Posterior cingulate gyrus (tissue), 11 donors: ENCODE data around the gene P2RX6.
A peak's percentile ranks its signal among the peaks of the same experiment; 100 is the strongest.
"Not testable (repeated sequence)": the region's sequence is repeated elsewhere in the genome, so short reads cannot be mapped to it uniquely, and the experiment has no call there.

Experiments
- DNase-seq, 10 donors: peaks; one replicate each; pipeline versions ENCODE4 v3.0.0 to v3.0.0-alpha.2; 2020 to 2021; ENCODE audit warnings: mixed read lengths in 3 of 10
- intact Hi-C: fragments of 100-400 bp; cut with DNase I; formaldehyde crosslinking; loops from one replicate; pipeline ENCODE4 v1.15.1; 2023

P2RX6 gene

DNA sequence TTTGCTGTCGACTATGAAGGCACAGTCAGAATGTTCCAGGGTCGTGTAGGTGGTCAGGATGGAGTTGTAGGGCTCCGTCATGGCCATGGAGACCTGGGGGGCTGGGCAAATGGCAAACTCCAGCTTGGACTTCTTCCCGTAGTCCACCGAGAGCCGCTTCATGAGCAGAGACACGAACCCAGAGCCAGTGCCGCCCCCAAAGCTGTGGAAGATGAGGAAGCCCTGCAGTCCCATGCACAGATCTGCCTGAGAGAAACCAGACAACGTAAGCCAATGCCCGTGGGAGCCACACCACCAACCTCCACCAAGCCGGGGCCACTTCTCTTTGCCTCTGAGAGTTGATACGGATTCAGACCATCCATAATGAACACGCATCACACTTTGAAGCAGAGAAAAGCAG is 5.8 kb upstream of the P2RX6 start:
- intact Hi-C loops, DNase-seq: not testable (repeated sequence)

DNA sequence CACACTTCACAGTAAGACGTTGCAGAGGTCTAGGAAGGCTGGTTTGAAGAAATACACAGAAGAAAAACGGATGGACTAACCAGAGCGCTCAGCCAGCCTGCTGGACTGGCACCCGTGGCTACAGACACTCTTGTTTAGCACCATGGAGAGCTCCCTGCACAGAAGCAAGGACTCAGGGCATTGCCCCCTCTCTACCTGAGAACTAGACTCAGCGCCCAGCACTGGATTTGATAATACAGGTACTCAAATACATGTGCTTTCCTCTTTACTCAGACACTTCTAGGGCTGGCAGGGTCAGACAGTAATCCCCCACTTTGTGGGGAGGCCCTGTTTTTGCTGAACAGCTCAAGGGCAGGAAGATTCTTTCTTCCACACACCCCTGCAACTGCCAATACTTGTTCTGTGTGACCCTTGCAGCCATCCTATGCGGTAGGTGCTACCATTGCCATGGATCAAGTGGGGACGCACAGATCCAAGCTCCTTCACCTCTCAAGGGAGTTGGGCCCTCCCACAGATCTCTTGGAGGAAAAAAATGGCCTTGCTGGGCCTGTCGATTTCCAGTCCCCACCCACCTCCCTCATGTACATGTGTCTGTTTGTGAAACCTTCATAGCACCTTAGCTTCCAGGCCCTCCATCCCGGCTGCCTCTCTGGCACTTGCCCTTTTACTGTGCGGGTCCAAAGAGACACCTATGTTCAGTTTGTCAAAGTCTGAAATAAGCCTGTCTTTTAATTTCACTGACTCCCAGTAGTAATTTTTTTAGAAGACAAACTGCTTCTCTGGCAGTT is 5.1 kb upstream of the P2RX6 start:
- intact Hi-C loops = no loop called here
- peak in 1 of 10 donors; percentile 45 for DNase-seq

DNA sequence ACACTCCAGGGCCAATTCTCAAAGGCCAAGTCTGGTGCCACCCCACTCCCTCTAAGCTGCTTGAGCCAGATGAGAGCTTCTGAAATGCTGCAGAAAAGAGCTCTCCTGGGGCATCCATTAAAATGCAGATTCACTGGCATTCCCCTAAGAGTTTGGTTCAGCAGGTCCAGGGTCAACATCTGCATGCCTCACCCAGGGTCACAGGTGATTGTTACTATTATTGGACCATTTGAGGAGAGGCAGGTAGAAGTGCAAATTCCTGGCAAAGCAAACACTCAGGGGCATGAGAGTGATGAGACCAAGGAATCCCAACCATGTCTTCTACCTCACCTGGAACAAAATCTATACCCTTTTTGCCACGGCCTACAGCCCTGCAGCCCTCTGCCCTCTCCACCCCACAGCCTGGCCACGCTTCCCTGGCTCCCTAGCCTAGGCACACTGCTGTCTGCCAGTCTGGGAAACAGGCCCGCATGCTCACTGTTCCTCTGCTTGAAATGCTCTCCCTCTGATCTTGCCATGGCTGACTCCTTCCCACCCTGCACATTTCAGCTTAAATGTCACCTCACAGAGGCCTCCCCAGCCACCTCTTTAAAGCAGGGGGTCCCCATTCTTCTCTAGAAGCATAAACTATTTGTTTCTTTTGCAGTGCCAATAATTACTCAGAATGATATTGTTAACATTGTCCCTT is 4.4 kb upstream of the P2RX6 start:
- intact Hi-C loops = no loop called here
- DNase-seq = peak in 1 of 10 donors; percentile 36

DNA sequence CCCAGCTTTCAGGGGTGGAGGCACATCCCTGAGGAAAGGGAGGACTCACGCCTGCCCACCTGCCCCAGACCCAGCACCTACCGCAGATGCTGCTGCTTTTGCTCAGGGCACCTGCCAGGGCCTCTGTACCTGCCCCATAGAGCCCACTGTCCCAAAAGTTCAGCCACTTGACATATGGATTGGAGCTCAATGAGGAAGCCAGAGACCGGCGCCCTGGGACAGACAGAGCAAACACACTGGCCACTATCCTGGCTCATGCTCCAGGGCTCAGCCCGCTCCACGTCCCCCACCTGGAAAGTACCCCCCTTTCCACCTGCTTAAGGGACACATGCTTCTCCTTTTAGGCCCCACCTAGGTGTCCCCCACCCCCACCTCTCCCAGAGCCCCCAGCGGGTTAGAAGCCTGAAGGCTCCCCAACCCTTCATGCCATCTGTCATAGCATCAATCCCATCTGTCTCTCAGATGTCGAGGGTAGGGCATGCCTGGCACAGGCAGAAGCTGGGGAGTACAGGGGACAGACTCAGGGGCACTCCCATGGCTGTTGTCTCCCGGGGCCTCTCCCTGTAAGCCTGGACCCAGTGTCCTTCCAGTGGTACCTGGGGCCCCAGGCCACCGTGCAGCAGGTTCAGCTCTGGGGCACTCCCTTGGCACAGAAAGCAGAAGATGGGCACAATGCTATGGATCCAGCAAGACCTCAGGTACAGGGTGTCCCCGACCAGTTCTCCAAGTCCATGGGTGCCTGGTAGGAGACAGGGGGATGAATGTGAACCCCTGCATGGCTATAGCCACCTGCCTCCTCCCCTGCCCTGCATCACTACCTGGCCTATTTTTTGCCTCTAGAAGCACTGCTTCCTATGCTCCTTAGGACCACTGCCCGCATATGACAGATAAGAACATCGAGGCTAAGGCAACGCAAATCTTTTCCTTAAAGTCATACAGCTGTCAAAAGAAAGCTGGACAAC is 2.2 kb upstream of the P2RX6 start:
- DNase-seq = peak in 1 of 10 donors; percentile 67
- intact Hi-C loops = no loop called here

DNA sequence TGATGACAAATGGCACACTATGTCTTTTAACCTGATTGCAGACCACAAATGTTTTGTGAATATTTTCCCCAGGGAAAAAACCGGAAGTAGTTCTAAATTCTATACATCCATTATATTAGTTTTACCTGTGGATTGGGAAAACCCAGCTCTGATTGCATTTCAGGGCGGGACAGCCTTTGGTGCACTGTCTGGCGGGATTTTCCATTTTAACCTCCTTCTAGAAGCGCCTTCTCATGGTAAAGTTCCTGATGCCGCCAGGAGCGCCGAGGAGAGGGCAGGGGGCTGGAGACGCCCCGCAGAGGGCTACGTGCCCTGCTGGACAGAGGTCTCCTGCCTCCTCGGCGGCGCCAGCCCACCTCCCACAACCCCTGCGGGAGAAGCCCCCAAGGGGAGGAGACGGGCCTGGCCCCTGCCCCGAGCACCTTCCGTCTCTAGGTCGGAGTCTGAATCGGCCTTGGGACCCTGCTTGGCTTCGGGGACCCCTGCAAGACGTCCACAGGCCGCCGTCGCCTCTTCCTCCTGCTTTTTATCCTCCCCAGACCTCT is 1.2 kb upstream of the P2RX6 start:
- intact Hi-C loops = no loop called here
- DNase-seq = no peak

DNA sequence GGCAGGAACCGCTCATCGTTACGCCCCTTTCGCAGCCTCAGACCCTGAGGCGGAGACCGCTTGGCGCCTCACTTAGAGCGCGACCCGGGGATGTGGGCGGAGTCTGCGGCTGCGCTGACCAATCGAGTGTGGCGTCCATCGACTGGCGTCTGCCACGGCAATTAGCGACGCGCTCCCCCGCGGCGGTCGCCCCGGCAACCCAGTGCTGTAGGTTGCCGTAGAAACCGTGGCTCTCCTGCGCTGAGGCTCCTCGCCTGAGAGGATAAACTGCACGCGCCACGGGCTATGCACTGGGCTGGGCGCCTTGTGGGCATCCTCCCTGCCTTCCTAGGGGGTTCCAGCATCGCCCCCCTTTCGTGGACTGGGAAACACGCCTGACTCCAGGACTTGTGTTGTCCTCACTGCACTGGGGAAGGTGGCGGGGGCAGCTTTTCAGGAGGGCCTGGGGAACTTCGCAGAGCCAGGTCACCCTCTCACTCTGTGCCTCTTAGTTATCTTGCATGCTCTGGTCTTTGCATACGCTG is 701 bp upstream of the P2RX6 start:
- intact Hi-C loops = no loop called here
- DNase-seq = peak; percentile 77 to 99 (median 92)

DNA sequence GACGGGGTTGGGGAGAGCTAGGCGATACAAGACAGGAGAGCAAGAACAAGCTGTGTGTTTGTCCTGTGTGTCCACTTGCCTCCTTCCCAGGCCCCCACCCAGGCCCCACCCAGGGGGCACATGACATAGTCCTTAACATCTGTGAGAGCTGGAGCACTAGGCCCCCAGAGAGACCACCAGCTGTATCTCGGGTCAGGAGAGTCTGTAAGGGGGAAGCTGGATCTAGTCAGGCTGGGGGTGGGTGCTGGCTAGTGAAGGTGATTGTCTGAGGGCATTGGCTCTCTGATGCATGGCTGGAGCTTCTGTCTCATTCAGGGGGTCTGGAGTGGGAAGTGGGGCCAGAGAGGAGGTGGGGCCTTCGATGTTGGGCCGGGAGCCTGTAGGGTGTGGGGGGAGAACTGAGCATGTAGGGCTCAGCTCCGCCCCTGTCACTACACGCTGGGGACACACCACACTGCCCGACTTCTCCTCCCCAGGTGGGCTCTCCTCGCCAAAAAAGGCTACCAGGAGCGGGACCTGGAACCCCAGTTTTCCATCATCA is 571 bp downstream of the P2RX6 start:
- DNase-seq = peak in 1 of 10 donors; percentile 77
- intact Hi-C loops = no loop called here

DNA sequence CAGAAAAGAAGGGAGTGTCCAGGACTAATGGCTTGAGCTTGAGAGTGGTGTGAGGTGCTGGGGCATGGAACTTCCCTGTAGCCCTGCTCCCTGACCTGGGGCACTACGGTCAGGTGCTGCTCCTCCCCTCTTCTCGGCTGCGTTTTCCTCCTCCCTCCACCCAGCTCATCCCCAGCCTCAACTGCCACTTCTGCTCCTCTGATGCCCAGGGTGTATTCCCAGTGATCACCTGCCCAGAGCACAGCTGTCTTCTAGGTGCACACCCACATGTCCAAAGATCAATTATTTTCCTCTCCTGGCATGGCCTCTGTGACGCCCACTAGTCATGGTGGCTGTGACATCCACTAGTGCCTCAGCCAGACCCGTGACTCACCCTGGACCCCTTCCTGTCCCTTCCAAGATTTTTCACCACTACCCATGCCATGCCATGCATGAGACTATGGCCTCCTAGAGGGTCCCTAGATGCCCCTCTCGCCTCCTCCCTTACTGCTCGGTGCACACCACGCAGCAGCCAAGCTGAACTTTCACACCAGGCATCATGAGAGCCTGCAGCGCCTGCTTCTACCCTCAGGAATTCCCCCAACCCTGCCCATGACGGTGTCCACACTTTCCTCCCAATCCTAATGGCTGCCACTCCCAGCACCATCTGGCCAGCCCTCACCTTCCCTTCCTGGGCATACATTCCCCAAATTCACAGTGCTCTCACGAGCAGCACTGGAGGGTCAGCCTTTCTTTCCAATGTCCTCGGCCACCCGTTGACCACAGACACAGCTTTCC is 1.9 kb downstream of the P2RX6 start:
- peak in 1 of 10 donors; percentile 59 for DNase-seq
- intact Hi-C loops = no loop called here

DNA sequence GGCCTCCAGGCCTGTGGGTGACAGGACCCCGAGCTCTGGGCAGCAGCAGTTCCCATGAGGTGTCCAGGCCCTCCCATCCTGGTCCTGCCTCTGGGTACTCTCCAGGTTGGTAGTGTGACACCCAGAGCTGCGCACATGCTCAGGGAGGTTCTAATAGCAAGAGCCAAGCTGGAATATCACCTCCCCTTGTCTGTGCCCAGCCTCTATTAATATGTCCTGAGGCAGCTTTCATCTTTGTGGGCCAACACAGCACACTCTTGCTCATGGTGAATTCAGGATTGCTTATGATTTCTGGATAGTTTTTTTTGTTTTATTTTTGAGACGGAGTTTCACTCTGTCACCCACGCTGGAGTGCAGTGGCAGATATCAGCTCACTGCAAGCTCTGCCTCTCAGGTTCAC is 3.3 kb downstream of the P2RX6 start:
- intact Hi-C loops = no loop called here
- DNase-seq = peak in 1 of 10 donors; percentile 28

DNA sequence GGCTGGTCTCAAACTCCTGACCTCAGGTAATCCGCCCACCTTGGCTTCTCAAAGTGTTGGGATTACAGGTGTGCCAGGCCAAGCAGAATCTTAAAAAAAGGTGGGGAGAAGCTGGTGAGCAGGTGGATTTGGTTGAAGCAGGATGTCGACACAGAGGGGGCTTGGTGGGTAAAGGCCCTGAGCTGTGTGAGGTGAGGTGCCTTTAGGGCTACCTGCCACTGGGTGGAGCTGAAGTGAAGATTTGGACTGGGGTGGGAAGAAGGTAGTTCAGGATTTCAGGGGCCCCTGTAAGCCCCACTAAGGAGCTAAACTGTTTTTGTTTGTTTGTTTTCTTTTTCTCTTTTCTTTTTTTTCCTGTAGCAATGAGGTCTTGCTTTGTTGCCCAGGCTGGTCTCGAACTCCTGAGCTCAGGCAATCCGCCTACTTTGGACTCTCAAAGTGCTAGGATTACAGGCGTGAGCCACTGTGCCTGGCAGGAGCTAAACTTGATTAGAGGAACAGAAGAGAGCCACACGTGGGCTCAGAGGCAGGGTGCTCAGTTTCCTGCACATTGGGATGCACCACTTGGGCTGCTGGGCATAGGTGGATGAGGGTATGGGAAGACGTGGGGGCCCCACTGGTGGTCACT is 6.0 kb downstream of the P2RX6 start:
- peak in 2 of 10 donors; percentile 58 for DNase-seq
- intact Hi-C loops = no loop called here

DNA sequence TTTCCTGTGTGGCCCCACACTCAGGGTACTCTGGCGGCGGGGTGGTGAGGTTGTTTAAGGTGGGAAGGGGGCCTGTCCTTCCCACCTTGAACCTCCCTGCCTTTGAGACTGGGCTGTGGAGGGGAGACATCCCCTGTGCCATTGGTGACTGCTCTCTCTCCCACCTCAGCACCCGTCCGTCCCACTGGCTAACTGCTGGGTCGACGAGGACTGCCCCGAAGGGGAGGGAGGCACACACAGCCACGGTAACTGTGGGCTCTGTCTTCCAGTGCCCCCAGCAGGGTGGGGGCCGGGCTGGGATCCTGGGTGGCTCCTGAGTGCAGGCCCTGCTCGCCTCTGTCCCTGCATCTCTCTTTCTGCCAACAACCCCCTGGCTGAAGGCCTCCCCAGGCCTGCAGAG is 7.5 kb downstream of the P2RX6 start:
- peak in 1 of 10 donors; percentile 62 for DNase-seq
- intact Hi-C loops = no loop called here

DNA sequence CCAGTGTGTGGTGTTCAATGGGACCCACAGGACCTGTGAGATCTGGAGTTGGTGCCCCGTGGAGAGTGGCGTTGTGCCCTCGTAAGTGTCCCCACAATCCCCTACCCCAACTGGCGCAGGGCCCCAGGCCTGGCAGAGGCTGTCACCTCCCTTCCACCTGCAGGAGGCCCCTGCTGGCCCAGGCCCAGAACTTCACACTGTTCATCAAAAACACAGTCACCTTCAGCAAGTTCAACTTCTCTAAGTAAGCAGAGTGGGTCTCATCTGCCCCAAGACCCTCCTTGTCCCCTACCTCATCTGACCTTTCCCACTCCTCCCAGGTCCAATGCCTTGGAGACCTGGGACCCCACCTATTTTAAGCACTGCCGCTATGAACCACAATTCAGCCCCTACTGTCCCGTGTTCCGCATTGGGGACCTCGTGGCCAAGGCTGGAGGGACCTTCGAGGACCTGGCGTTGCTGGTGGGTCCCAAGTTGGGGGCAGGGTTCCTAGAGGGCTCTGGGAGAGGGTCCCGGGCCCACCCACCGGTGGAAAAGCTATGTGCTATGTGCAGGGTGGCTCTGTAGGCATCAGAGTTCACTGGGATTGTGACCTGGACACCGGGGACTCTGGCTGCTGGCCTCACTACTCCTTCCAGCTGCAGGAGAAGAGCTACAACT is 8.1 kb downstream of the P2RX6 start:
- intact Hi-C loops = no loop called here
- peak in 1 of 10 donors; percentile 55 for DNase-seq

DNA sequence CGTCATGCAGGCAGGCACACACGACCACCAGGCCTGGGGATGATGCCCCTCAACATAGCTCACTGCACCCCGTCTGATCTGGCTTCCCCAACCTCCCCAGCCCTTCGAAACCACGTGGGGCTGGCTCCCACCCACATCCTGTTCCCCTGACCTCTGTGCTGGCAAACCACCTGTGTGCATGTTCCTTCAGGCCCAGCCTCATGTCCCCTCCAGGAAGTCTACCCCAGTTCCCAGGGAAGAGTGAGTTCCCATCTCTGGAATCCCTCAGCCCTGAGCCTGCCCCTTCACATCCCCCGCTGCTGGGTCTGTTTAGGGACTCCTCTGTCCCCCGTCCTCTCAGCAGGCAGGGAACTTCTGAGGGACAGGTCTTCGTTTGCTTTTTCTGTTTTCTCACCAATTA is 10.3 kb downstream of the P2RX6 start:
- intact Hi-C loops = no loop called here
- DNase-seq = peak in 2 of 10 donors; percentile 69 to 70

DNA sequence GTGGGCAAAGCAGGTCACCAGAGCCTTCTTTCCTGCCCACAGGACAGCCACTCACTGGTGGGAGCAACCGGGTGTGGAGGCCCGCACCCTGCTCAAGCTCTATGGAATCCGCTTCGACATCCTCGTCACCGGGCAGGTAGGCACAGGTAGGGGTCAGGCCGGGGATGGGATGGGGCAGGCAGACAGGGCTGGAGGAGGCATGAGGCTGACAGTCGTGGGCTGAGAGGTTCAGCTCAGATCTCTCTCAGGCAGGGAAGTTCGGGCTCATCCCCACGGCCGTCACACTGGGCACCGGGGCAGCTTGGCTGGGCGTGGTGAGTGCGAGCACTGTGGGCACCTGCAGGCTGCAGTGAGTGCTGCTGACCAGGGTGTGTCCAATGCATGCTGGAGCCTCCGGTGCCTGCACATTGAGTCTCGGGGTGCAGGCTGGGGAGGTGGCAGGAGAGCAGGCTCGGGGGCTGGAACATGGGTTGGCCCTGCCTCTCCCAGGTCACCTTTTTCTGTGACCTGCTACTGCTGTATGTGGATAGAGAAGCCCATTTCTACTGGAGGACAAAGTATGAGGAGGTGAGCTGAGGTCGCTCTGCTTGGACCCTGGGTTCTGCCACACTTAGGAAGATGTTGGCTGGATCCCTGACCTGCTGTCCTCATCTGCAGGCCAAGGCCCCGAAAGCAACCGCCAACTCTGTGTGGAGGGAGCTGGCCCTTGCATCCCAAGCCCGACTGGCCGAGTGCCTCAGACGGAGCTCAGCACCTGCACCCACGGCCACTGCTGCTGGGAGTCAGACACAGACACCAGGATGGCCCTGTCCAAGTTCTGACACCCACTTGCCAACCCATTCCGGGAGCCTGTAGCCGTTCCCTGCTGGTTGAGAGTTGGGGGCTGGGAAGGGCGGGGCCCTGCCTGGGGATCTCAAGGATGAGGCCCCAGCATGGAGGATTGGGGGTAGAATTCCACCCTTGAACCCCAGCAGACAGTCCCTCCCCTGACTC is 11.1 kb downstream of the P2RX6 start:
- intact Hi-C loops = no loop called here
- DNase-seq = peak in 2 of 10 donors; percentile 86 to 87

DNA sequence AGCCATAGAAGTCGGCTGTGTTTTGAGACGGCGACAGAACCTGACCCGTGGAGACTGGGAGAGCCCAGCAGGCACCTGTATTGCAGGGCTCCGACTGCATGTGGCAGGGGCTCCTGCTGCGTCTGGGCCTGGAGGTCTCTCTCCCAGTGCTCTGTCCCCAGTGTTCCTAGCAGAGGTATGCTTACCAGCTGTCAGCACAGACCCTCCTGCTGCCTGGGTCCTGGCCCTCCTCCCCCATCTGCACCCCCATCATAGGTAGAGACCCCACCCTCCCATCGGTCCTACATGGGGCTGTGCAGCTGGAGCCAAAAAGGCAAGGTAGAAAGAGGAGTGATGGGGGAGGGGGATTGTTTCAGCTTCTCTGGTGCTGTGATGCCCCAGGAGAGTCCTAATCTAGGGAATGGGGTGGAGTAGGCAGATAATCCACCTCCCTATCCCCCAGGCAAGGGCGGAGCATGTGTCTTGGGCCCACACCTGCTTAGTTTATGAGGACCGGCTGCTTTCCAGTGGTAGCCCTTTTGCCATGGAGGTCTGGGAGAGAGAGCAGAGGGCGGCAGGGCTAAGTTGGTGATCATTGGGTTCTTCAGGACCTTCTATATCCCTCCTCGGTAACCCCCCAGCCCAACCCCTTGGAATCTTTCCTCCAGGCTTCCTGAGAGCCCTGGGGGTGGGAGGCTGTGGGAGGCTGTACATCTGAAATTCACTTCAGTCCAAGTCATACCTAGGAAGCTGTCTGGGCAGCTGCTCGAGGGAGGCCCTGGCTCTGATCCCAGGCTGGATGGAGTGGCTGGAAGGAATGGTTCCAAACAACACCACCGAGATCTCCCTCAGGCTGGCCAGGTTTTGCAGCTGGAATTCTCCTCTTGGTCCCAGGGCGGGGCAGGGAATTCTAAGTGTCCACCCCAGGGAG is 12.1 kb downstream of the P2RX6 start:
- peak in 8 of 10 donors; percentile 50 to 94 (median 62) for DNase-seq
- intact Hi-C loops = no loop called here
